BLaER1 treated with 17β-estradiol and CSF1 and Interleukin-3, amounts not matched to agents 10 nM and 100 nM (cell line): ENCODE results near the gene PARP16.

Source experiments
- H3K27ac ChIP-seq, 11 experiments: shearing (Covaris generic); formaldehyde crosslinking; 2 replicates each; pipeline ENCODE4 v1.8.1; 2022
- H3K27me3 ChIP-seq, 11 experiments: shearing (Covaris generic); formaldehyde crosslinking; 2 replicates each; pipeline ENCODE4 v1.8.1; 2022
- H3K36me3 ChIP-seq, 11 experiments: shearing (Covaris generic); formaldehyde crosslinking; 2 replicates each; pipeline ENCODE4 v1.8.1; 2022
- H3K4me1 ChIP-seq, 10 experiments: shearing (Covaris generic); formaldehyde crosslinking; 2 replicates each; pipeline ENCODE4 v1.8.1; 2022
- H3K4me2 ChIP-seq, 11 experiments: shearing (Covaris generic); formaldehyde crosslinking; 2 replicates each; pipeline ENCODE4 v1.8.1; 2022
- H3K4me3 ChIP-seq, 10 experiments: shearing (Covaris generic); formaldehyde crosslinking; 2 replicates each; pipeline ENCODE4 v1.8.1; 2022
- H3K9ac ChIP-seq, 11 experiments: shearing (Covaris generic); formaldehyde crosslinking; 2 replicates each; pipeline ENCODE4 v1.8.1; 2022
- H3K9me3 ChIP-seq, 11 experiments: shearing (Covaris generic); formaldehyde crosslinking; replicated peaks in 1 of 11; 2 replicates each; pipeline ENCODE4 v1.8.1; 2022
- H4K20me1 ChIP-seq, 11 experiments: shearing (Covaris generic); formaldehyde crosslinking; 2 replicates each; pipeline ENCODE4 v1.8.1; 2022
- Cebpa-rat ChIP-seq, 11 experiments: shearing (Covaris generic); IDR thresholded peaks; 2 replicates each; pipeline ENCODE4 v1.8.1; 2022

PARP16 gene

DNA sequence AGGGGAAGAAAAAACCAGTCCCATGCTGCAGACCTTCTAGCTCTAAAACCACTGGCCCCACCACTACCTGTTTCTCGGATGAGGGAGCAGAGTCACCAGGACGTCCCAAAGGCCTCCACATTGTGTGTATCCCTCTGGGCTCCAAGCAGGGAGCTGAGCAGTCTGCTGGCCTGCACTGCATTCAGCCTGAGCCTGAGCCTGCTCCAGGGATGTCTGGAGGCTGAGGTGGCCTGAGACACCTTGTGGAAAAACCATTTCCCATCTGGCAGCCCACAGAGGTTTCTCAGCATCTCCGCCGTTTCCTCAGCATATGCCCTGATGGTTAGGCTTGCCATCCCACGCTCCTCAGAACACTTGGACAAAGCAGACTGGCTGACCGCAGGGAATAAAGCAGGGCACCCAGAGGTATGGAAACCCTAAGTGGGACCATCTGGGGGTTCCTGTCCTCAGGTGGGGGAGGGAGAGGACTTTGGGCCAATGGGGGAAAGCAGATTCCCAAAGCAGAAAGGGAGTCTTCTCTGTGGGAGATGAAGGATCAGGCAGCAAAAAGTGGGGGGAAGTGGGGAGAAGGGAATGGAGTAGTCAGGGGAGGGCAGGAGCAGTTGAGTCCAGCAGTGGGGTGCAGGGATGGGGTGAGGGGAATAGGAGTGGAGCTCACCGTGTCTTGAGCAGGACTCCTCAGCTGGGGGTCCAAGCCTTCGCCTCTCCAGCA lies 75.8 kb downstream of the PARP16 start, which contains the start of gene CILP:
Gene CILP, minus strand, starts transcription at position 704 of the 712 bp plus-strand sequence. CDS start 1,718 bp downstream, outside the sequence.
- Histone ChIP-seq H3K9ac (no peak within 1 kb of the TSS), H3K9me3 (no peaks in the 10 kb centered on the region), H3K4me2 (no peak within 1 kb of the TSS), H3K36me3 (no peaks in the 10 kb centered on the region), H3K27ac (no peak within 1 kb of the TSS), H3K4me1 (peaks cover 0 to 11% (median 0%) of the 10 kb centered on the region in 10 experiments; a peak in 1 of 20 replicates), H3K4me3 (no peak within 1 kb of the TSS), H3K27me3 (no peaks in the 10 kb centered on the region), H4K20me1 (no peaks in the 10 kb centered on the region; a peak in 1 of 22 replicates)
- TF ChIP-seq Cebpa-rat (IDR thresholded peaks at IDR 0.05), result no peak

DNA sequence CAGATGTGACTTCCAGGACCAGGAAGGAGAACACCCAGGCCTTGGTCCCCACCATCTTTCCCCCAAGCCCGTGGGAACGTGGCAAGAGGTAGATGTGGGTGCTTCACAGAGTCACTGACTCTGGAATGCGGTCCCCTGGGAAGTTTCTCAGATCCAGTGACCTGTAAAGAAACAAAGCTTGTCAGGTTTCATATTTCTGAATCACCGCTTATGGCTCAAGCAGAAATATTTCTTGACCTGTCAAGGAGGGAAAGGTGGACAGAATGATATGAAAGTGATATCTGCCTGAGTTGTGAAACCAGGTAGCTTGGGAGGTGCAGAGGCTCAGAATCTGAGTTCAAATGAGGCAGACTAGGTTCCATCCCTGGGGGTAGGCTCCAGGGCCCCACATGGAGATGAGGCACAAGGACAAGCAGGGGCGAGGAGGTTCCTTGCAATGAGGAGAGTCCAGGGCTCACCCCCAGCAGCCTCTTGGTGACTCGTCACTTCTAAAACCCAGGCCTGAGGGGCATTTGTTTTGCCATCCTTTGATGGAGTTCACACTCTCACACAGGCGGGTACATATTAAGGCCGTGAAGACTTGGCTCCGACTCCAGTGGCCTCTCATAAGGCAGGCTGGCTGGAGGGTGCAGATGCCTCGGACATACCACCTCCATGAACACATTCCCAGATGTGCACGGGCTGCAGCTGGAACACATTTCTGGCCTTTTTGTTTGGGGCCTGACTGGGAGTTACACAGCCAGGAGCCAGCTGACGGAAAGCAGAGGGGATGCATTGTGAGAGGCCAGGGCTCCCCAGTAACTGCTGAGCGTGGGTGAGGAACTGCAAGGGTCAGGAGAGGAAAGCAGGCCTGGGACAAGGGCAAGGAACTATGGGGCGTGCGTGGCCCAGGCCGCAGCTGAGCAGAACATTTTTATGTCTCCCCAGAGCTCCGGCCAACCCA lies 76.7 kb downstream of the PARP16 start:
- Histone ChIP-seq H3K9me3 (no peaks in the 10 kb centered on the region), H3K27me3 (no peaks in the 10 kb centered on the region), H4K20me1 (no peaks in the 10 kb centered on the region; a peak in 1 of 22 replicates), H3K4me3 (no peak overlapping the region), H3K36me3 (no peaks in the 10 kb centered on the region), H3K9ac (no peak overlapping the region), H3K27ac (no peak overlapping the region), H3K4me1 (peaks cover 0 to 11% (median 0%) of the 10 kb centered on the region in 10 experiments; a peak in 1 of 20 replicates), H3K4me2 (no peak overlapping the region)
- TF ChIP-seq Cebpa-rat (IDR thresholded peaks at IDR 0.05), result no peak

DNA sequence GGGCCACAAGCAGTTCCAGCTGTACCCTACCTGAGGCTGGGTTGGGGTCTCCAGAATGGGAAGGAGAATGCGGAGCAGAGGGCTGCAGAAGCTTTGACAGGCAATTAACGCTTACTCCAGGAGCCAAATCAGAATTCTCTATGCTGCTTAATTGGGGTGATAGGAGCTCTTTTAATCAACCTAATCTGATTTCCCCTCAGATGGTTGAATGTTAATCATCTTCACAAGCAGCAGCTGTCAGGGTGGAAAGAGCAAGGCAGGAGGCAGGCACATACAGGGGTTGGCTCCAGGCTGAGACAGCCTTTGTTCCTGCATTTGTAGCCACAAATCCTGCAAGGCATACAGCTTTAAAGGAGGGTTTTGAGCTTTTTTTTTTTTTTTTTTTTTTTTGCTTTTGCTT lies 78.0 kb downstream of the PARP16 start:
- Histone ChIP-seq H3K4me1 (peaks cover 0 to 11% (median 0%) of the 10 kb centered on the region in 10 experiments; a peak in 1 of 20 replicates), H3K27ac (no peak overlapping the region), H3K4me3 (no peak overlapping the region), H4K20me1 (no peaks in the 10 kb centered on the region; a peak in 1 of 22 replicates), H3K36me3 (no peaks in the 10 kb centered on the region), H3K4me2 (no peak overlapping the region), H3K9ac (no peak overlapping the region), H3K9me3 (no peaks in the 10 kb centered on the region), H3K27me3 (no peaks in the 10 kb centered on the region)
- no peak for TF ChIP-seq Cebpa-rat (IDR thresholded peaks at IDR 0.05)
